A673 (cell line): ENCODE results near the gene RERE. TPM values are rescaled to one million over a fixed set of nuclear protein-coding genes. Genes with fewer than 3 reads are reported as not detected.

Experiments
- BruUV-seq: library from RNA; stranded (reverse); fragments of 400-500 nt; replicated peaks from 2 replicates; lab custom pipeline; 2021; lab: Mats Ljungman, UMichigan
- CTCF ChIA-PET: fragments of 300-600 bp; sonication (Branson Sonifier 250); formaldehyde crosslinking; loops from one replicate; lab custom pipeline; 2022; ENCODE audit warnings: antibody characterized with exemption; lab: Charles Lee
- POLR2A ChIA-PET: fragments of 300-600 bp; sonication (Branson Sonifier 250); formaldehyde crosslinking; loops from one replicate; lab custom pipeline; 2022; ENCODE audit warnings: antibody characterized with exemption; ENCODE audit not compliant: low non-redundant PET; lab: Charles Lee
- DNase-seq: peaks from one replicate; pipeline ENCODE4 v3.0.0-alpha.2; 2015; ENCODE audit warnings: low spot score
- H3K27ac ChIP-seq: fragments of 200-600 bp; sonication (generic); 2 replicates; pipeline ENCODE4 v1.5.1; 2016; ENCODE audit warnings: mixed run types, low read depth, mild to moderate bottlenecking, mixed read lengths, antibody characterized with exemption, low read length; ENCODE audit not compliant: poor library complexity, severe bottlenecking
- H3K27me3 ChIP-seq: fragments of 200-600 bp; sonication (generic); replicated peaks from 2 replicates; pipeline ENCODE4 v1.6.1; 2017; ENCODE audit warnings: mixed run types, low read depth, mild to moderate bottlenecking, mixed read lengths, antibody characterized with exemption, low read length; ENCODE audit not compliant: insufficient read depth, poor library complexity
- H3K36me3 ChIP-seq: fragments of 200-600 bp; sonication (generic); 2 replicates; pipeline ENCODE4 v1.6.1; 2016; ENCODE audit warnings: mixed run types, mild to moderate bottlenecking, mixed read lengths, antibody characterized with exemption, low read length; ENCODE audit not compliant: insufficient read depth, poor library complexity, severe bottlenecking
- H3K4me1 ChIP-seq: fragments of 200-600 bp; sonication (generic); 2 replicates; pipeline ENCODE4 v1.6.1; 2017; ENCODE audit warnings: mixed run types, mild to moderate bottlenecking, mixed read lengths, antibody characterized with exemption, low read length; ENCODE audit not compliant: insufficient read depth, poor library complexity, severe bottlenecking
- H3K4me3 ChIP-seq: fragments of 200-600 bp; sonication (generic); 2 replicates; pipeline ENCODE4 v1.5.1; 2016; ENCODE audit warnings: low read depth, mixed run types, mild to moderate bottlenecking, mixed read lengths, low read length; ENCODE audit not compliant: poor library complexity, severe bottlenecking
- H3K9me3 ChIP-seq: fragments of 200-600 bp; sonication (generic); 2 replicates; pipeline ENCODE4 v1.6.1; 2016; ENCODE audit warnings: mixed run types, low read depth, mild to moderate bottlenecking, mixed read lengths, antibody characterized with exemption, low read length; ENCODE audit not compliant: poor library complexity, severe bottlenecking
- EZH2 ChIP-seq: fragments of 200-600 bp; sonication (generic); IDR thresholded peaks from 2 replicates; pipeline ENCODE4 v1.6.1; 2017; ENCODE audit warnings: borderline replicate concordance, low read depth, mild to moderate bottlenecking, mixed read lengths, antibody characterized with exemption, low read length; ENCODE audit not compliant: poor library complexity, severe bottlenecking
- intact Hi-C: fragments of 100-400 bp; cut with micrococcal nuclease; formaldehyde crosslinking; loops from one replicate; pipeline ENCODE4 v1.10.0; 2022; ENCODE audit not compliant: unreplicated experiment
- total RNA-seq: library from RNA; stranded (reverse); gene quantifications from 2 replicates; pipeline ENCODE4 v1.2.3, GENCODE V29; 2021
- TF ChIP-seq, protein P1 (sequence below): fragments of 300-800, 200-600 bp; sonication (generic); conservative IDR thresholded peaks from 2 replicates; pipeline ENCODE4 v1.5.1; 2017; ENCODE audit warnings: low read depth, mild to moderate bottlenecking, antibody characterized with exemption, low read length, moderate library complexity, mixed read lengths

RERE gene
- total RNA-seq, 1 experiment from 2014 or later = 188 TPM

DNA sequence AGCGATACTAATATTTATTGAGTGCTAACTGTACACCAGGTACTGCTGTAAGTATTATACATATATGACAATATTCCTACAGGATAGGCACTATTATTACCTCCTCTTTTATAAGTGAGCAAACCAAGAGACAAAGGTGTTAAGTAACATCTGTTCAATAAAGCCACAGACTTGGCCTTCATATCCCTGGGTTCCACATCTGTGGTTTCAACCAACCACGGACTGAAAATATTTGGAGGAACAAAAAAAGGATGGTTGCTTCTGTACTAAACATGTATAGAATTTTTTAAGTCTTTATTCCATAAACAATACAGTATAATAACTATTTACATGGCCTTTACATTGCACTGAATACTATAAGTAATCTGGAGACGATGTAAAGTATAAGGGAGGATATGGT lies 95.1 kb downstream of the RERE start:
- POLR2A ChIA-PET = no interaction called here
- H3K4me1 ChIP-seq = peaks cover 71% of the 10 kb centered on the region
- TF ChIP-seq EZH2 = no peak
- TF ChIP-seq, protein P1, sequence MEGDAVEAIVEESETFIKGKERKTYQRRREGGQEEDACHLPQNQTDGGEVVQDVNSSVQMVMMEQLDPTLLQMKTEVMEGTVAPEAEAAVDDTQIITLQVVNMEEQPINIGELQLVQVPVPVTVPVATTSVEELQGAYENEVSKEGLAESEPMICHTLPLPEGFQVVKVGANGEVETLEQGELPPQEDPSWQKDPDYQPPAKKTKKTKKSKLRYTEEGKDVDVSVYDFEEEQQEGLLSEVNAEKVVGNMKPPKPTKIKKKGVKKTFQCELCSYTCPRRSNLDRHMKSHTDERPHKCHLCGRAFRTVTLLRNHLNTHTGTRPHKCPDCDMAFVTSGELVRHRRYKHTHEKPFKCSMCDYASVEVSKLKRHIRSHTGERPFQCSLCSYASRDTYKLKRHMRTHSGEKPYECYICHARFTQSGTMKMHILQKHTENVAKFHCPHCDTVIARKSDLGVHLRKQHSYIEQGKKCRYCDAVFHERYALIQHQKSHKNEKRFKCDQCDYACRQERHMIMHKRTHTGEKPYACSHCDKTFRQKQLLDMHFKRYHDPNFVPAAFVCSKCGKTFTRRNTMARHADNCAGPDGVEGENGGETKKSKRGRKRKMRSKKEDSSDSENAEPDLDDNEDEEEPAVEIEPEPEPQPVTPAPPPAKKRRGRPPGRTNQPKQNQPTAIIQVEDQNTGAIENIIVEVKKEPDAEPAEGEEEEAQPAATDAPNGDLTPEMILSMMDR = no peak
- no peaks in the 10 kb centered on the region for H3K9me3 ChIP-seq
- H3K27ac ChIP-seq = no peak overlapping the region
- CTCF ChIA-PET = no interaction called here
- intact Hi-C loops = no loop called here
- H3K36me3 ChIP-seq = no peaks in the 10 kb centered on the region
- DNase-seq = no peak
- BruUV-seq = no TSS peak
- H3K27me3 ChIP-seq = no peaks in the 10 kb centered on the region
- H3K4me3 ChIP-seq = no peak overlapping the region

DNA sequence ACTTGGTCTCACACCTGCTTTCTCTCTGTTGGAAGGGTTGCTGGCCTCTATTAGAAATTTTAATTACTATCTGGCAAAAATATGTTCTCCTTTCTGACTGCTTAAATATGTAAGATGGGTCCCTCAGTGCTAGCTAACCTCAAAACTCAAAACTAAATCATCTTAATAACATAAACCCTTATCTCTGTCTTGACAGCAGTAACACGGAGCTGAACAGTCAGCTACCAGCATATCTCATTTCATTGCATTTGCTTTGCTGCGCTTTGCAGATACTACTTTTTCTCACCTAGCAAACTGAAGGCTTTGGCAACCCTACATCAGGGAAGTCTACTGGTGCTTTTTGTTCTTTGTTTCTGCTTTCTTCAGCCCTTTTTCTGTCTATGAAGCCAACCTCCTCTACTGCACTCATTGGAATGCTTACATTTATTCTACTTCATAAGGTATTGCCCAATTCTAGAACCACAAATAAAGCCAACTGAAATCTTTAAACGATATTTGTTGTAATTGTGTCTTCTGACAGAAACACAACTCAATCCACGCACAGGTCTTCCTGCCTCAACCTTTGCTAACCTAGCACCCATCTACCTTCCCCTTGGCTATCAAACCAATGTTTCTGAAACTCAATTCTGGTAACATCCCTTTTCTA lies 95.6 kb downstream of the RERE start:
- CTCF ChIA-PET = no interaction called here
- no peaks in the 10 kb centered on the region for H3K36me3 ChIP-seq
- H3K27me3 ChIP-seq = no peaks in the 10 kb centered on the region
- intact Hi-C loops = no loop called here
- POLR2A ChIA-PET = no interaction called here
- DNase-seq = no peak
- peaks cover 75% of the 10 kb centered on the region for H3K4me1 ChIP-seq
- H3K27ac ChIP-seq = no peak overlapping the region
- H3K9me3 ChIP-seq = no peaks in the 10 kb centered on the region
- BruUV-seq = no TSS peak
- no peak overlapping the region for H3K4me3 ChIP-seq
- TF ChIP-seq EZH2 = no peak

DNA sequence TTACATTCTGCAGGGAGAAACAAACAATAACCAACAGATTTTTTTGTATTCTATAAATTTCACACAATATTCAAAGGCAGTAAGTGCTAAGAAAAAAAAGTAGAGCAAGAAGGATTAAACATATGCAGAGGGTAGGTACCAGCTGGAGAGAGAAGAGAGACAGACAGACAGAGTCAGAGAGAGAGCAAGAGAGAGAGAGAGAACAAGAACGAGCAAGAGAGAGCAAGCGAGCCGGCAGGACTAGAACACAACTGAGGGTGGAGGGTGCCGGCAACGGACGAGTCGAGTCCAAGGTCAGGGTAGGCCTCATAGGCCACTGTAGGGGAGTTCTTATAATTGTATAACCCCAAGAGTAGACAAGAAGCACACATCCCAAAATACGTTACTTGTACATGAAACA lies 97.1 kb downstream of the RERE start:
- H3K4me3 ChIP-seq = no peak overlapping the region
- H3K36me3 ChIP-seq = no peaks in the 10 kb centered on the region
- TF ChIP-seq, protein P1 = no peak
- TF ChIP-seq EZH2 = no peak
- POLR2A ChIA-PET = no interaction called here
- H3K27me3 ChIP-seq = no peaks in the 10 kb centered on the region
- CTCF ChIA-PET = no interaction called here
- no TSS peak for BruUV-seq
- intact Hi-C loops = no loop called here
- H3K9me3 ChIP-seq = no peaks in the 10 kb centered on the region
- no peak overlapping the region for H3K27ac ChIP-seq
- no peak for DNase-seq
- peaks cover 67% of the 10 kb centered on the region for H3K4me1 ChIP-seq
